GM19238 (cell line): ENCODE results near the gene SGF29.
A peak's percentile ranks its signal among the peaks of the same experiment; 100 is the strongest.
"Not testable (repeated sequence)": the region's sequence is repeated elsewhere in the genome, so short reads cannot be mapped to it uniquely, and the experiment has no call there.

Source experiments
- DNase-seq: peaks from one replicate; pipeline ENCODE4 v3.0.0; 2011; ENCODE audit warnings: low spot score; ENCODE audit not compliant: insufficient read length

SGF29 gene

DNA sequence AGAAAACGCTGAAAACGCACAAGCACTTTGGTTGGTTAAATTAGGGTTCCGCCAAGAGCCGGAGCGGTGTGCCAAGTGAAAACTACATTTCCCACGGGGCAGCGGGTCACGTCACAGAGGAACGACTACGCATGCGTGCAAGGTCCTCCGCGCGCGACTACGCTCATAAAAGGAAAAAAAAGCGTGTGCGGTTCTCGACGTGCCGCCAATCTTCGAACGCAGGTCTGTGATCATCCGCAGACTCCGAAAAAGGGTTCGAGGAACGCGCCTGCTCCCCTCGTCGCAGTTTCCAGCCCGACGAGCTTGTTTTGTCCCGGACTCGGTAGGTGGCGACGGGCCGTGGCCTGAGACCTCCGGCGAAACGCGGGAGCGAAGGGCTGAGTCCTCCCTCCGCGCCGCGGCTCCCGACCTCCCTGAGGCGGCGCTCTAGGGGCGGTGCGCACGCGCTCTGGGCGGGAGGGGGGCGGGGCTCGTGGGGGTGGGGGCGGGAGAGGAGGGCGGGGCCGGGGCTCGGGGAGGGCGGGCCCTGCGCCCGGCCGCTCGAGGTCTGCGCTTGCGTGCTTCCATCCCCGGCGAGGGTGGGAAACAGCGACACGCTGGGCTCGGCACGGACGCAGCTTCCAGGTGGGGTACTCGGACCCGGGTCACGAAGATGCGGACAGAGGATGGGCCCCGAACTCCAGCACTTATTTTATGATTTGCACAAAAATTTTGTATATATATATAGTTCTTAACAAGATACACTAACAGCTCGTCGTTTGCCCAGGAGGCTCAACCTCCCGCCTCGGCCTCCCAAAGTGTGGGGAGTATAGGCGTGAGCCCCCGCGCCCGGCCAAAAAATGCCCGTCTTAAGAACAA, at the start of gene SGF29:
Gene SGF29, plus strand, starts transcription at position 145 of the 858 bp plus-strand sequence. CDS start 27,150 bp downstream, outside the sequence.
- peak; percentile 90 for DNase-seq

DNA sequence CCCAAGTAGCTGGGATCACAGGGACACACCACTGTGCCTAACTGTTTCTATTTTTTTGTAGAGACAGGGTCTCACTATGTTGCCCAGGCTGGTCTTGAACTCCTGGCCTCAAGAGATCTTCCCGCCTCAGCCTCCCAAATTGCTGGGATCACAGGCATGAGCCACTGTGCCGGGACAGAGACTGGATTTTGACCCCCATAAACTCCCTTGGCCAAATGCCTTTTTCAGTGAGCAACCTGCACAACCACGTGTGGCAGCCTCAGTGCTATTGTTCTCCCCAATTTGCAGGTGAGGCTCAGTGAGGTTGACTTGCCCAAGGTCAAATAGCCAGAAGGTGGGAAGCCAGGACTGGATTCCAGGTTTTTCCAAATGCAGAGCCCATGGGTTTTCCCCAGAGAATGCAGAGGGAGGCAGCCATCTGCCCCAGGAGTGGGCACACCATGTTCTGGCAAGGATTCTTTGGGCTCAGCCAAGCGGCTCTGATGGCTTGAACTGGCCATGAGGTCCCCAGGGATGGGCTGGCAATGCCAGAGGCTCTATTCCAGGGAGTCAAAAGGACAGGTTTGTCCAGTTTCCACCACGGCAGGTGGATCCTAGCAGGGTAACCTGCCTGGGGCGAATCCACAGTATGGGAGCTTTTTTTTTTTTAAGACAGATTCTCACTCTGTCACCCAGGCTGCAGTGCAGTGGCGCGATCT, 48.9 kb upstream of the SGF29 start:
- DNase-seq = no peak

DNA sequence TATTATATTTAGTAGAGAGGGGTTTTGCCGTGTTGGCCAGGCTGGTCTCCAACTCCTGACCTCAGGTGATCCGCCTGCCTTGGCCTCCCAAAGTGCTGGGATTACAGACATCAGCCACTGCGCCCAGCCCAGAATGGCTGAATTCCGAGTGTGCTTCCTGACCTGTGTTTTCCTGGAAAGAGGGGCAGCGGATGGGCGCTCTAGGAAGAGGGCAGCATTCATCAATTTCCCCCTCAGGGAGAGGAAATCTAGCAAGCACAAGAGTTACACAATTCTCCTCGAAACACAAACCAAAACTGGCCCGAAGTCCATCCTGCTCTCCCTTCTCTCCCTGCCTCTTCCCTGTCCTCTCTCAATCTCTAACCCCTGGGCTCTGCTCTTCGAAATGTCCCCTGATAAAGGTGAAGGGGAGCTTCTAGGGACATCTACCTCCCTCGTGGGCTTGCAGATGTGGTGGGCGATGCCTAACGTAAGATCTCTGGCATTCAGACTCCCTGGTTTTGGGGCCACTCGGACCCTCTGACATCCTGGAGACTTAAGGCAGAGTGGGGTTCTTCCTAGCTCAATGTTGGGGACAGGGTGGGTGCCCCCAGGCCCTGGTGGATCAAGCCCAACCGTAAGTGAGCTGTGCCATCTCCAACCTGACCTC, 48.1 kb upstream of the SGF29 start:
- DNase-seq = no peak

DNA sequence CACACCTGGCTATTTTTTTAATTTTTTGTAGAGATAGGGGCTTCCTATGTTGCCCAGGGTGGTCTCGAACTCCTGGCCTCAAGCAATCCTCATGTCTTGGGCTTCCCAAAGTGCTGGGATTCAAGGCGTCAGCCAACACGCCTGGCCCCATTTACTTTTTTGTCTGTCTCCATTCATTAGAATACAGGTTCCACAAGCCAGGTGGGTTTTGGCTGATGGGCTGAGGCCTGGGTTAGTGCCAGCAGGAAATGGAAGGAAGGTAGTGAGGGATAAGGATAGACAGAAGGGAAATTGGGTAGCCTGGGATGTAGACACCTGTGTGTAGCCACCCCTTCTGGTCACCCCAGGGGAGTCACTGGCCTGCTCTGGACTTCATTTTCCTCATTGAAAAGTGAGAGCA, 42.7 kb upstream of the SGF29 start:
- no peak for DNase-seq

DNA sequence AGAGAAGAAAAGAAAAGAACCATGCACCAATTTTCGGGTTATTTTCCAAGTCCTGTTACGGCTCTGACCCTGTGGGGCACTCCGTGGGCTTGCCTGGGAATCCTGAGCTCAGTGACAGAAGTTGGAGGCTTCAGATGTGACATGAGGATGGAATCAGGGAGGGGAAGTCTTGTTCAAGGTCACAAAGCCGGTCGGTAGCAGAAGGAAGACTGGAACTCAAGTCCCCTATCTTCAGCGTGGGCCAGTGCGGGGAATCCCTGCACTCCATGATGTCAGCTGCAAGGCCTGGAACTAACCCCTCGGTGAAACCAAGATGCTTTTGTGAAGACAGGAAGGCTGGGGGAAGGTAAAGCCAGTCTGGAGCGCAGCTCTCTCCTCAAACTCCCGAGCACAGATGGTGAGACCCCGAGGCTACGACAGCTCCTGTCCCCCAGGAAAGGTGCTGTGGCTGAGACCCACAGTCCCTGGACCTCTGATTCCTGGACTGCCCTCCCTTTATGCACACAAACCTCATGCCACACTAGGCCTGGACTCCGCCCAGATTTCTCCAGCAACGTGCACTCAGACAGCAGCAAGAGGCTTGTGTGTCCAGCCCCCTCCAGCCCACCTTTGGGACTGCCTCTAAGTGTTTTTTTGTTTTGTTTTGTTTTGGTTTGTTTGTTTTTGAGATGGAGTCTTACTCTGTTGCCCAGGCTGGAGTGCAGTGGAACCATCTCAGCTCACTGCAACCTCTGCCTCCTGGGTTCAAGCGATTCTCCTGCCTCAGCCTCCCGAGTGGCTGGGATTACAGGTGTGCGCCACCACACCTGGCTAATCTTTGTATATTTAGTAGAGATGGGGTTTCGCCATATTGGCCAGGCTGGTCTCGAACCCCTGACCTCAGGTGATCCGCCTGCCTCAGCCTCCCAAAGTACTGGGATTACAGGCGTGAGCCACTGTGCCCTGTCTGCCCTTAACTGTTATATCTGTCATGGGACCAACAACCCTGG, 41.6 kb upstream of the SGF29 start:
- no peak for DNase-seq

- no peak for DNase-seq
Observed at GRCh38 chr16:28513484-28514181, 40.1 kb upstream of the SGF29 start.

DNA sequence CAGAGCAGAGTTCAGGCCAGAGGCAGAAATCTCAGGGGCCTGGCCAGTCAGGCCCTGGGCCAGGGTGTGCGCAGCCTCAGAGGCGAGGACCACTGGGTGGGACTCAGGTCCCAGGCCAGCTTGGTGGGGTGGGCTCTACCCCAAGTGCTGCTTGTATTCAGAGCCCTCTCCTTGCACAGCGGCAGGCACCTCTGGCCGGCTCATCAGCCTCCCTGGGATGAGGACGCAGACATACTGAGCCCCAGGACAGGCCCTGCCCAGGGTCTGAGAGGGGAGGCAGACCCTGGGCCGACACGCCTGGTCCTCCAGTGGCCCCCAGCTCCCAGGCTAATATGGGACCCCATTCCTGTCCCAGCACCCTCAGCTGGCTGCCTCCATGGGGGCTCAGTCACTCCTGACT, 39.5 kb upstream of the SGF29 start:
- no peak for DNase-seq

DNA sequence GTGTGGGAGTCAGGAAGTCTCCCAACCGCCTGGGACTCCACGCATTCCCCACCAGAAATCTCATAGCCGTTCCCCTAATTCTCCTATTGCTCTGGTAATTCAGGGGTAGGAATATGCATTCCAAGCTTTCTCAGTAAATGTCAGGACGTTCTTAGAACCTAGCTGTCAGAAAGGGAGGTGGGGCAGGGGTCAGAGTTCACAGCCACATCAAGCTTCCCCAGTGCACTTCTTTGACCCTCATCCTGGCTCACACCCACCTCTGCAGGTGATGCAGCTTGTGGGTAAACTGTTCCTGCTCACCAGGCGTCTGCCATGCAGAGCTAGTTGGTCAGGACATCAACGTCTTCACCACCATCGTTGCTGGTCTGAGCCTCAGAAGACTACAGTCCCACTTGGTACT, 33.0 kb upstream of the SGF29 start:
- DNase-seq = no peak

- no peak for DNase-seq
Observed at GRCh38 chr16:28521436-28521835, 32.3 kb upstream of the SGF29 start.

GRCh38 chr16:28522792-28523191, 30.9 kb upstream of the SGF29 start:
- DNase-seq = no peak

- no peak for DNase-seq
Observed at GRCh38 chr16:28524681-28525171, 29.0 kb upstream of the SGF29 start.

DNA sequence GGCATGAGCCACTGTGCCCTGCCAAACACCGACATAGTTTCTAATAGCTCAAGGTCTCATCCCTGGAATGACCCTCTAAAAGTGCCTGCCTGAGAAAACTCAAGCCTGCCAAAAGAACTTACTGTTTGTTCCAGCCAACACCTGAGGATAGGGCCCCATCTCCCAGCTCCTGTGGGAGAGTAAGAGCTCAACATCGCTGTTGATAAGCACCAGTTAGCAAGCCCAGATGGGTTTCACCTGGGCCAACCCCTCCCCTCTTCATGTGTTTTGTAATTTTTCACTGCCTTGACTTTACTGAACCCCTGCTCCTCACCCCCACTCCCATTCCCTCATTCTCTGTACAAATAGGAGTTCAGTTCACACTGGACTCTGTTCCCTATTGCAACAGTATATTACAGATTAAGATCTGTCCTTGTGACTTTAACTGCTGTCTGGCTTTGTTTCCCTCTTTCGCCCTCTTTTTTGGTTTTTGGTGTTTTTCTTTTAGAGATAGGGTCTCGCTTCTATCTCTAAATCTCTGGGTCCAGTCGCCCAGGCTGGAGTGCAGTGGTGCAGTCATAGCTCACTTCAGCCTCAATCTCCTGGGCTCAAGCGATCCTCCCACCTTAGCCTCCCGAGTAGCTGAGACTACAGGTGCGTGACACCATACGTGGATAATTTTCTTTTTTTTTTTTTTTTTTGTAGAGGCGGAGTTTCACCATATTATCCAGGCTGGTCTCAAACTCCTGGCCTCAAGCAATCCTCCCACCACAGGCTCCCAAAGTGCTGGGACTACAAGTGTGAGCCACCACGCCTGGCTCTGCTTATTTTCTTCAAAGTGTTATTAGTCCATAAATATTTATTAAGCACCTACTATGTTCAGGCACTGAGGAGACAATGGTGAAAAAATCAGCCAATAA, 27.3 kb upstream of the SGF29 start:
- no peak for DNase-seq

DNA sequence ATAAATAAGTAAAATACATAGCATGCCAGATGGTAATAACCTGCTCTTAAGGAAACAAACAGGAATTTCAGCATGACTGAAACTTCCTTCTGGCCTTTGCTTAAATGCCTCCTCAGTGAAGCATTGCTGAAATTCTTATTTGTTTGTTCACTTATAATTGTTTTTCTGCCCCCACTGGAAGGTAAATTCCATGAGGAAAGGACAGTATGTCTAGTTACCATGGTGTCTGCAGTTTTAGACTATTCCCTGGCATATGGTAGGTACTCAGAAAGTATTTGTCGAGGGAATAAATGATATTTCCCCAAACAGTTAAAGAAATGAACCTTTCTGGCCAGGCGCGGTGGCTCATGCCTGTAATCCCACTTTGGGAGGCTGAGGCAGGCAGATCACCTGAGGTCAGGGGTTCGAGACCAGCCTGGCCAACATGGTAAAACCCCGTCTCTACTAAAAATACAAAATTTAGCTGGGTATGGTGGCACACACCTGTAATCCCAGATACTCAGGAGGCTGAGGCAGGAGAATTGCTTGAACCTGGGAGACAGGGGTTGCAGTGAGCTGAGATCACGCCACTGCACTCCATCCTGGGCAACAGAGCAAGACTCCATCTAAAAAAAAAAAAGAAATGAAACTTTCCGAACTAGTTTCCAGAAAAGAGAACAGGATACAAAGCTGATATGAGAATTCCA, 26.5 kb upstream of the SGF29 start:
- DNase-seq = not testable (repeated sequence)

- DNase-seq = no peak
Observed at GRCh38 chr16:28527985-28528384, 25.7 kb upstream of the SGF29 start.

GRCh38 chr16:28528463-28528867, 25.3 kb upstream of the SGF29 start:
- no peak for DNase-seq

DNA sequence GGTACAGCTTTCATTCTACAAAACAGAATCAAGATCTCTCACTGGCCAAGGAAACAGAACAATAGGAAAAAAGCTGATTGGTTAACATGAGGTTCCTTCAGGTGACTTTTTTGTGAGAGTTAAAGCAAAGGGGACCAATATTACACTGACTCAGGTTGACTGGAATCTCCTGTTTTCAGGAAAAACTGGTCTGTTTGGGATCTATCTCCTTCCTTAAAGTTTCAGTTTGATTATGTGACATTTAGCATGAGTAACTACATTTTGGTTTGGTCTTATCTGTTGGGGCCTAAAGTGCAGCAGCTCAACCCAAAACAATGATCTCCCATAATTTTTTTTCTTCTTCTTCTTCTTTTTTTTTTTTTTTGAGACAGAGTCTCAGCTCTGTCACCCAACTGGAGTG, 24.6 kb upstream of the SGF29 start:
- no peak for DNase-seq

DNA sequence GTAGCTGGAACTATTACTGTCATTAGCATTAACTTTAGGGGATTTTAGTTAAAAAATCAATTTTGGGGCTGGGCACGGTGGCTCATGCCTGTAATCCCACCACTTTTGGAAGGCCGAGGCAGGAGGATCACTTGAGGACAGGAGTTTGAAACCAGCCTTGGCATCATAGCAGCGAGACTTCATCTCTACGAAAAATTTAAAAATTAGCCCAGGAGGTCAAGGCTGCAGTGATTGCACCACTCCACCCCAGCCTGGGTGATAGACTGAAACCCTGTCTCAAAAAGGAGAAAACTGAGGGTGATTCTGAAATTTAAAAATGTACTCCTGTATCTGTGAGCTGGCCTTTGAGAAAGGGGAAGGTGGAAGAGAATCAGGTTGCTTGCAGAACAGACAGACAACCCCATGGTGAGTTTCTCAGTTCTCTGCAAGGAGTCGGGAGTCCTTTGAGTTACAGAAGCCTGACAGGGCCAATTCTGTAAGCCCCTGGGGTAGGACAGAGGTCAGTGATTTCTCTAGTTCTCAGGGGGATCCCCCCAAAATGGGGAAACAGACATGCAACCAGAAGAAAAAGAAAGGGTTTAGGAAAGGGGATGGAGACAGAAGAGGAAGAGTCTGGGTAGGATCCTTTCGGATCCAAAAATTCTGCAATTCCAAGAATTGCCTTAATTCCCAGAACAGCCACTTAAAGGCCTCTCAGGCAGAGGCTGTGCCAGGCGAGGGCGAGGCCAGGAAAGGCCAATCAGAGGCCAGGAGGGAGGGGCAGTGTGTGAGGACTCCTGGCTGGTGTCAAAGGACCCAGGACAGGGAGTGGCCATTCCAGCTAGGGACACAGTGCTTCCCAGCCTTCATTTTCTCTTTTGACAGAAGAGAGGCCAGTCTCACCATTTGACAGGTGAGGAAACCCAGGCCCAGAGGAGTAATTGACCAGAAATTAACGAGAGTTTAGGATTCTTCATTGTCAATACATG, 21.7 kb upstream of the SGF29 start:
- DNase-seq = no peak
